ENCODE data around the gene HHIPL1. TPM values are rescaled to one million over a fixed set of nuclear protein-coding genes. Genes with fewer than 3 reads are reported as not detected.
"Not testable (repeated sequence)": the region's sequence is repeated elsewhere in the genome, so short reads cannot be mapped to it uniquely, and the experiment has no call there.

Gene HHIPL1
- polyA plus RNA-seq, 4 donors: 1.7 to 2.0 (median 1.8) TPM

GRCh38 chr14:99632410-99633035 is 12.4 kb upstream of the HHIPL1 start:
- no peak for DNase-seq (ENCODE audit: low read depth in 4 of 4, low spot score in 3 of 4)

GRCh38 chr14:99633141-99633540 is 11.8 kb upstream of the HHIPL1 start:
- no peak for DNase-seq (ENCODE audit: low read depth in 4 of 4, low spot score in 3 of 4)

DNA sequence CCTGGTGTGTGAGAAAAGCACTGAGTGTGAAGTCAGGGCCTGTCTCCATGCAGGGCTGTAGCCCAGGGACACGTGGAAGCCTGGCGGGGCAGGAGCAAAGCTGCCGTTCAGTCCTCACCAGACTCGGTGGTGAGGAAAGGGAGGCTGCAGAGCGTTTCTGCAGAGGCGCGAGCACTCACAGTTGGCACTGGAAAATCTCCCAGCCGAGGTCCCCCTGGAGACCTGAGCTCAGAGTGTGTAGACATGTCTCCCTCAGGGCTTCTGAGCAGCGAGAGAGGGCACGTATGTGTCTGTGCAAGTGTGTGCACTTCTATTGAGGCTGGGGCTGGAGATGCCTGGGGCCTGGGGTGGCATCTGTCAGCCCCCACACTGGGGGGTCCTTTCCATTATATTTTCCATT is 11.0 kb upstream of the HHIPL1 start:
- DNase-seq (ENCODE audit: low read depth in 4 of 4, low spot score in 3 of 4): no peak

DNA sequence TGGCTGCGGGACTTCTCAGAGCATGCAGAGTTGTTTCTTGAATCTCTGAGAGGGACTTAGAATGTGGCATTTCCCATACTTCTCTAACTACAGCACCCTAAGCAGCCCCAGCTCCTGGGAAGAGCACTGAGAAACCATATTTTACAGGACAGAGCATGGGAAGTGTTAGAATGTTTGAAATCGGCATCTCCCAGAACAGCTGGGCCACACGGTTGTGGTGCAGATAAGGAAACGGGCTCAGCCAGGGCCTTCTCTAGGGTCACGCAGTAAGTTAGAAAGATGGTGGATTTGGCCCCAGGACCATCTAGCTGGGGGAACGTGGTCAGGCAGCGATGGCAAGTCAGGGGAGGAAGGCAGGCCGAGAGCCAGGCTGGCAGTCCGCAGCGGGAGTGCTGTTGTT is 10.5 kb upstream of the HHIPL1 start:
- DNase-seq (ENCODE audit: low read depth in 4 of 4, low spot score in 3 of 4): no peak

- DNase-seq (ENCODE audit: low read depth in 4 of 4, low spot score in 3 of 4): no peak
Observed at GRCh38 chr14:99635116-99635515, 9.8 kb upstream of the HHIPL1 start.

- DNase-seq (ENCODE audit: low read depth in 4 of 4, low spot score in 3 of 4): no peak
Observed at GRCh38 chr14:99636487-99636886, 8.4 kb upstream of the HHIPL1 start.

GRCh38 chr14:99637624-99638023 is 7.3 kb upstream of the HHIPL1 start:
- no peak for DNase-seq (ENCODE audit: low read depth in 4 of 4, low spot score in 3 of 4)

DNA sequence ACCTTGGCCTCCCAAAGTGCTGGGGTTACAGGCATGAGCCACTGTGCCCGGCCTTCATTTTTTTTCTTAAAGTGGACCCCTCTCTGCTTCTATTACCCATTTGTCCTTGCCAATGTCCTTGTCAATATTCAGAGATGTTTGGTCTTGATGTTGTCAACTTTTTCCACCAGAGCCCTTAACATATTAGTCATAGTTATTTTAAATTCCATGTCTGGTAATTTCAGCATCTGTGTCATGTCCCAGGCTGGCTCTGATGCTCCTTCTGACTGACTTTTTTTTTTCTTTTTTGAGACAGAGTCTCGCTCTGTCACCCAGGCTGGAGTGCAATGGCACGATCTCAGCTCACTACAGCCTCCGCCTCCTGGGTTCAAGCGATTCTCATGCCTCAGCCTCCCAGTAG is 2.2 kb upstream of the HHIPL1 start:
- DNase-seq (ENCODE audit: low read depth in 4 of 4, low spot score in 3 of 4): not testable (repeated sequence)

DNA sequence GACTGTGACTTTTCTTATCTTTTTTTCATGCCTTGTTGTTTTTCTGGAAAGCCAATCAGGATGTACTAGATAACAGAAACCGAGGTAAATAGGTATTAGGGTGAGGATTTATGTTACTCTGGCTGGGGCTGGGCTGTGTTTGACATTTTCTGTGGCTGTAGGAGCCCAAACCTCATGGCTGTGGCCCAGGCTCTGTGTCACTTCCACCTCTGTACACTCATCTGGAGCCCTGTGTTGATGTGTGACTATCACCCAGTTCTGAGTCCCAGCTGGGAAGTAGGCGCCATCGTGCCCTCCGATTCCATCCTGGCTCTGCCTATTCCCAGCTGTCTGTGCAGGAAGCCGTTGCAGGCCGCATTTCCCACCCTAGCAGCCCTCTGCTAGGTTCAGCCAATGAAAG is 1.6 kb upstream of the HHIPL1 start:
- no peak for DNase-seq (ENCODE audit: low read depth in 4 of 4, low spot score in 3 of 4)

GRCh38 chr14:99644035-99644587 is 818 bp upstream of the HHIPL1 start:
- no peak for DNase-seq (ENCODE audit: low read depth in 4 of 4, low spot score in 3 of 4)

DNA sequence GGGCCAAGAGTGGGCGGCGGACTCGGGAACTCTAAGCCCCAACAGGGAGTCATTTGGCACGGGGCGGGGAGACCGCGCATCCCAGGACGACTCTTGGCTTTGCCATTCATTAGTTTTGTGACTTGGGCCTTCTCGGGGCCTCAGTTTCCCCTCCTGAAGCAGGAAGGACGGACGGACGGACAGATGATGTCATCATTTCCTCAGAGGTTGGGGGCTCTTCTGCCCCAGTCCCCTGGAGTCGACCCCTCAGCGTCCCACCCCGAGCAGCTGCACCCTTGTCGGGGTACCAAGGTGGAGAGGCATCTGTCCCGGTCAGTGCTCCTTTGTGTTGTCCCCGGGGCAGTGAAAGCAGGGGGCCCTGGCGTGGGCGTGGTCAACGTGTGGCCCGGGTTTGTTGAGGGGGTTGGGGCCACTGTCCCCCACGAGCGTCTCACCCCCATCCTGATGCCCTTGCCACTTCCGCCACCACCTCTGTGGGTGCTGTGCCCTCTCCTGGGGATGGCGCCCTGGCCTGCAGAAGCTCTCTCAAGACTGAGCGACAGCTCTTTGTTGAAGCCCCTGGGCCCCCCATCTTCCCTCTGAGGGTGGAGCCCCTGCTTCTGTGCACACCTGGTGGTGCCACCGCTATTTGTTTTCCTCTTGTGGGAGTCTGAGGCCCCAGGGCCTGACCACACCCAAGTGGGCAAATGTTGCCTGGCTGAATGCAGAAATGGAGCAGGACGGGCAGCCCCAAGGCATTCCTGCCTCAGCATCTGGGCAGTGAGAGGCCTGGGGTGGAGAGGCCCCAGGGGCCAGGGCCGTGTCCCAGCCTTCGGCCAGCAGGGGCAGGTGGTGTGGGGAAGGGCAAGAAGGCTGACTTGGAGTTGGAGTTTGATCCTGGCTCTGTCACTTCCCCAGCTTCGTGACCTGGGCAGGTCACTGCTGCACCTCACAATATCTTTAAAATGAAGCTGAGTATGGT is 896 bp downstream of the HHIPL1 start:
- no peak for DNase-seq (ENCODE audit: low read depth in 4 of 4, low spot score in 3 of 4)

DNA sequence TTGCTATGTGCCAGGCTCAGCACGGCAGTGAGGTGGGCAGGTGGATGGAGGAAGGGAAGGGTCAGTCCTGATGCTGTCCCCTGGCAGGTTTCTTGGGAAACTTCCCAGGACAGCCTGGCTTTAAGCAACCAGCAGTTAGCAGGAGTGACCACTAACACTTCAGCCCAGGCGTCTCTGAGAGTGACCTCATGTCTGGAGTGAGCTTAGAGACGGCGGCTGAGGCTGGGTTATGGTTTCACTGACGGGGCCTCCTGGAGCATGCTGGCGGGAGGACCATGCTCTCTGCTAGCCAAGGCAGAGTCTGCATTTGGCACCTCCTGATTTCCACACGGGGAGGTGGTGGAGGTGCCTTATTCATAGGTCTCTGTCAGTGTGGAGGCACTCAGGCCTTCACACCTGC is 2.5 kb downstream of the HHIPL1 start:
- no peak for DNase-seq (ENCODE audit: low read depth in 4 of 4, low spot score in 3 of 4)

DNA sequence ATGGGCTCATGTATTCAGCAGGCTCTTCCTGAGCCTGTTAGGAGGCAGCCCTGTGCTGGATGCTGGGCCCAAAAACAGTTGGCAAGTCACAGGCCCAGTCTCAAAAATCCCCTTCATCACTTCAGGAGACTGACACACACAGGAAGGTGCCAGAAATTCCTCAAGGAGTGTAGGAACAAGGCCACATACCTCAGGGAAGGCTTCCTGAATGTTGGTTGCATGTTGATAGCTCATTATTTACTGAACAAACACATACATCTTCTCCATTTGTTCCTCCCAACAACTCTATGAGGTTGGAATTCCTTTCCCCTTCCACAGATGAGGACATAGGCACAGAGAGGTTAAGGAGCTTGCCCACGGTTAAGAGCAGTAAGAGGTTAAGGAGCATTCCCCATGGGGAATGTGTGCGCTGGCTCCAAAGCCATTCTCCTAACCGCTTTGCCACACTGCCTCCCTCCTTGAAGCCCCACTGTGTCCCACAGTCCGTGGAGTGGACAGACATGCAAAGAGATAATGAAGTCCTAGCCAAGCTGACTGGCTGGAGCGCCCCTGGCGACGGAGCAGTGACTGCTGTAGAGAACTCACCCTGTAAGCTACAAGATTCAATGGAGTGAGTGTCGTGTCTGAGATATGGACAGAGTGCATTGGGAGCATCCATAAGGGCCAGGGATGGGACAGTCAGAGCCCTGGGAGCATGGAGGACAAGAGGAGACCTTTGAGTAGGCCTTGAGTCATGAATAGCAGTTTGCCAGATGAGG is 3.3 kb downstream of the HHIPL1 start:
- no peak for DNase-seq (ENCODE audit: low read depth in 4 of 4, low spot score in 3 of 4)

GRCh38 chr14:99649219-99649618 is 4.3 kb downstream of the HHIPL1 start:
- DNase-seq (ENCODE audit: low read depth in 4 of 4, low spot score in 3 of 4): no peak

DNA sequence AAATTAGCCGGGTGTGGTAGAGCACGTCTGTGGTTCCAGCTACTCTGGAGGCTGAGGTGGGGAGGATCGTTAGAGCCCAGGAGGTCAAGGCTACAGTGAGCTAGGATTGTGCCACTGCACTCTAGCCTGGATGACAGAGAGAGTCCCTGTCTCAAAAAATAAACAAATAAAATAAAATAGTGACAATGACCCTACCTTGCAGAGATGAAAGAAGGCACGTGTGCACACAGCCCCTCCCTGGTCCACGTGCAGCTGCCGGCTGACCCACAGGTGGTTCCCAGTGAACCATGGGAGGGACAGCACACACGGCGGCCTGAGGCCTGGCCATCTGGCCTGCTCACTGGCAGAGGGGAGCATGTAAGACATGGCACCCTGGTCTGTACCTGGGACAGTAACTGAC is 4.7 kb downstream of the HHIPL1 start:
- no peak for DNase-seq (ENCODE audit: low read depth in 4 of 4, low spot score in 3 of 4)

- no peak for DNase-seq (ENCODE audit: low read depth in 4 of 4, low spot score in 3 of 4)
Observed at GRCh38 chr14:99650189-99650588, 5.3 kb downstream of the HHIPL1 start.

- no peak for DNase-seq (ENCODE audit: low read depth in 4 of 4, low spot score in 3 of 4)
Observed at GRCh38 chr14:99651953-99652746, 7.2 kb downstream of the HHIPL1 start.

GRCh38 chr14:99654235-99654985 is 9.5 kb downstream of the HHIPL1 start:
- no peak for DNase-seq (ENCODE audit: low read depth in 4 of 4, low spot score in 3 of 4)

DNA sequence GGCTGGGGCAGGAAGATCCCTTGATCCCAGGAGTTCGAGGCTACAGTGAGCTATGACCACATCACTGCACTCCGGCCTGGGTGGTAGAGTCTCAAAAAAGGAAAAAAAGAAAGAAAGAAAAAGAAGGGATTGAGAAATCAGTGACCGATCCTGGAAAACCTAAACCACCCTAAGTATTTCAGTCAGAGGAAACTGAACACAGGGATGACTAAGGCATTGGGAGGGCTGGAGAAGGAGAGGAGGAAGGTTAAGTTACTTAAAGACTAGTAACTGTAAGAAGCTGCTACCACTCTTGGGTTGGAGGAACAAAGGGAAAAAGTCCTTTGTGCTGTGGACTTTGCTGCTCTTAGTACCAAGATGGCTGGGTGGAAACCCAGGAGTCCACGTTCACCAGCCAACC is 10.6 kb downstream of the HHIPL1 start:
- DNase-seq (ENCODE audit: low read depth in 4 of 4, low spot score in 3 of 4): no peak

Data from right renal pelvis (tissue), 4 donors.